HG03039 (cell line): ENCODE measurements around the gene RNF217.
"Not testable (repeated sequence)": the region's sequence is repeated elsewhere in the genome, so short reads cannot be mapped to it uniquely, and the experiment has no call there.

Source experiments
- ATAC-seq: cut with Tn5 transposase; IDR thresholded peaks from one replicate; pipeline ENCODE4 v1.9.1; 2021; ENCODE audit warnings: mild to moderate bottlenecking, moderate library complexity; ENCODE audit not compliant: unreplicated experiment

Gene RNF217

DNA sequence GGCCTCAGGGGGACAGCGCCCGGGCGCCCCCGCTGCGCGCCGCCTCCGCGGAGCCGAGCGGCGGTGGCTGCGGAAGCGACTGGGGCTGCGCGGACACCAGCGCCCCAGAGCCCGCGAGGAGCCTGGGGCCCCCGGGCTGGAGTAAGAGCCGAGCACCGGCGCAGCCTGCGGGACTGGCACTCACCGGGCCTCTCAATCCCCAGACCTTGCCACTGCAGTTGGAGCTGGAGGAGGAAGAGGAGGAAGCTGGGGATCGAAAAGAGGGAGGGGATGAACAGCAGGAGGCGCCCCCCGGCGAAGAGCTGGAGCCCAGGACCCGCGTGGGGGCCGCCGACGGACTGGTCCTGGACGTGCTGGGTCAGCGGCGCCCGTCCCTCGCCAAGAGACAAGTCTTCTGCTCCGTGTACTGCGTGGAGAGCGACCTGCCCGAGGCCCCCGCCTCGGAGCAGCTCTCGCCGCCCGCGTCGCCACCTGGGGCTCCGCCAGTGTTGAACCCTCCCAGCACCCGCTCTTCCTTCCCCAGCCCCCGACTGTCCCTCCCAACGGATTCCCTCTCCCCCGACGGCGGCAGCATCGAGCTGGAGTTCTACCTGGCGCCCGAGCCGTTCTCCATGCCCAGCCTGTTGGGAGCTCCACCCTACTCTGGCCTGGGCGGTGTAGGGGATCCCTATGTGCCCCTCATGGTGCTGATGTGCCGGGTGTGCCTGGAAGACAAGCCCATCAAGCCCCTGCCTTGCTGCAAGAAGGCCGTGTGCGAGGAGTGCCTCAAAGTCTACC lies 590 bp downstream of the RNF217 start:
- ATAC-seq: no peak

GRCh38 chr6:124963416-124963785 lies 1.2 kb downstream of the RNF217 start:
- ATAC-seq: no peak

DNA sequence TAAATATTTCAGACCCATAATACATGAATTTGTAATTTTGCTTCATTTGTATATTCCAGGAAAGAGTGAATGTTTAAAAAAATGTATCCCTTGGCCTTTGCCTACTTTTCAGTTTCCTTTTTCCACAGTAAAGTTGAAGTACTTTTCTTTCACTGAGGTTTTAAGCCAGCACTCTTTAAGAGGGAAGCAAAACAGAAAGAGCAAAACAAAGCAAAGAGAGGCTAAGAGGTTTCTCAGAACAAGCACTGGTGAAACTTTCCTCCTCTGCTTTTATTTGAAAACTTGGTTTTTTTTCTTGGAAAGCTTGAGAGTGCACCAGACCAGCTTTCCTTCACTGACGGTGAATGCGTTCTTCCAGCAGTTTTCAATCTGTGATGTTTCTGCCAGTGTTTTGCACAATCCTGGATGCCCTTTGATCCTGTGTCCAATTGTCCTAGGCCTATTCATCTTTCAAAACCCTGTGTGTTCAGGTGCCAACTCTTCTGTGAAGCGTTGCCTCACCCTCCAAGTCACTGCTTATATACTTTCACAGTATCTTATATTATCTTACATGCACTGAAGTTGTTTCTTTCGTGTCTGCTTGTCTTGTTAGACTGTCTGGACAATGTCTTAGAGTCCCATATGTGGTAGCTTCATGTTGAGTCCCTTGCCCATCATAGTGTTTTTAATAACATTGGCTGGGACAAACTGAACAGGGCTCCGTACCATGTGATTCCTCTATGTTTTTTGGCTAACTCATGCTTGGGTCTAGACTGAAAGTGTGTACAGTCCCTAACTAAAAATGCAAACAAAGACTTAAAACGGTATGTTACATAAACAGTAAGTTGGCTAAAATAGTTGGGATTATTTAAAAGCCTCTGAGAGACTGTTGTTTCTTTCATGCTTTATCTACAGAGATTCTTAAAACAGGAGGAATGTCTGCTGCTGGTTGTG lies 1.9 kb downstream of the RNF217 start:
- no peak for ATAC-seq

DNA sequence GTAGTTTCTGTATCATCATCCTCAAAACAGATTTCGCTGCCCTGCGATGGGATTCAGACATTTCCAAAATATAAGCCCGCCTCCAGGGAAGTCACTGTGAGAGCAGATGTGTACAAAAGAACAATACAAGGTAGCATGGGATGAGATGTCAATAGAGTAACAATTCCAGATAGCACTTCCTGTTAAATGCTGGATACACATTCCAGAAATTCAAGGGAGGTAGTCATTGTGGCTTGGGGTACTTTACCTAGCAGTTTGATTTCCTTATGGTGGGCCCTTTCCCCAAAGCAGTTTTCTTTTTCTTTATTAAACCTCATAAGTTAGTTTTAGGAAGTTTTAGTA lies 2.5 kb downstream of the RNF217 start:
- ATAC-seq: no peak

GRCh38 chr6:124965424-124965850 lies 3.2 kb downstream of the RNF217 start:
- not testable (repeated sequence) for ATAC-seq

- no peak for ATAC-seq
These were observed 5.2 kb downstream of the RNF217 start for GRCh38 chr6:124967444-124967843.

DNA sequence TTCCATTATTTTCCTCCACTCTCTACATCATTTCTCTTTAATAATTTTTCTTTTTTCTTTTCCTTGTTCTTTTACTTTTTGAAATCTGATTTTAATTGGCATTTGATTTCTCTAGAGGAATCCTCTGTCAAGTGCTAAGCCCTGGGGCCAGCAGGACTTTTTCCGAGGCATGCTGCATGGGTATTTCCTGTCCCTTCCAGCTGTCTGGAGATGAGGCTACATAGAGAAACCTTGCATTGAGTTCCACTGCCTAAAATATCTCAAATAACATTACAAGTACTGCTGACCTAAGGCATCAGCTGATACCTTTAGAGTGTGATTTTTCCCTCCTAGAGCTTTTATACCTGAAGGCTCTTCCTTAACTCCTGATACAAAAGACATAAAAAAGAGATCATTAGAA lies 6.2 kb downstream of the RNF217 start:
- ATAC-seq: no peak

DNA sequence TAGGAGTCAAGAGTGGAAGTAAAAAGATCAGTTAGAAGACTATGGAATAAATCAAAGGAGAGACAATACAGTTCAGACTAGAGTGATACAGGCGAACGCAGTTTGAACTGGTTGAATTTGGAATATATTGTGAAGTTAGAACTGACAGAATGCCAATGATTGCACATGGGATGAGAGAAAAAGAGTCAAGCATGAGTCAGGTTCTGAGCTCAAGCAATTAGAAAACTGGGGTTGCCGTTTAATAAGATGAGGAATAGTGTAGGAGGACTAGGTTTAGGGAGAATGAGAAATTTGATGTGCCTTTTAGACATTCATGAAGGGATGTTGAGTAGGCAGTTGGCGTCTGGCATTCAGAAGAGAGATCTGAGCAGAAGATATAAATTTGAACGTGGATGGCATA lies 8.0 kb downstream of the RNF217 start:
- ATAC-seq: no peak

DNA sequence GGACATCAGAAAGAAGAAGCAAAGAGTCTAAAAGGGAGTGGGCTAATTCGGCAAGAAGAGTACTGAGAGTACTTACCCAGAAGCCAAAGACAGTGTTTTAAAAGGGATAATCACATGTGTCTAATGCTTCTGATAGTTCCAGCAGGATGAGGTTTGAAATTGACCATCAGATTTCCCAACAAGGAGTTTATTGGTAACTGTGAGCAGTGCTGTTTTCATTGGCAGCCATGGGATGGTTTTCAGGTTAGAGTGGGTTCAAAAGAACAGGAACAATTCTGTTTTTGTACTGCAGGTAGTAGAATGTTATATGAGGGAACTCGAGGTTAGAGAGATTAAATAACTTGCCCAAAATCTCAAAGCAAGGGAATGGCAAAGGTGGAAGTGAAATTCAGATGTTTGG lies 8.5 kb downstream of the RNF217 start:
- ATAC-seq: no peak

DNA sequence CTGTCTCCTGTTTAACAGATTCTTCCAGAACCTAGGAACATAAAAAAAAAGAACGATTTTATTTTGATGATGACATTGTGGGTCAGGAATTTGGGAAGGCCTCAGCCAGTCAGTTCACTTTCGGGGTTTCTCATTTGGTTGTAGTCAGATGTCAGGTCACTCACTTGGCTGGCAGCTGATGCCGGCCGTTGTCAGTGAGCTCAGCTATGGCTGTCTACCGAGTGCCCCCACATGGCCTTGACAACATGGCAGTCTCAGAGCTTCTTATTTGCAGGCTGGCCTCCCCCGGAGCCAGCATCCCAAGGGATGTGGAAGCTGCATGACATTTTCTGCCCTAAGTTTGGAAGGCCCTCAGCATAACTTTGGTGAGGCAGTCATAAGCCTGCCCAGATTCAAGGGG lies 11.5 kb downstream of the RNF217 start:
- no peak for ATAC-seq

DNA sequence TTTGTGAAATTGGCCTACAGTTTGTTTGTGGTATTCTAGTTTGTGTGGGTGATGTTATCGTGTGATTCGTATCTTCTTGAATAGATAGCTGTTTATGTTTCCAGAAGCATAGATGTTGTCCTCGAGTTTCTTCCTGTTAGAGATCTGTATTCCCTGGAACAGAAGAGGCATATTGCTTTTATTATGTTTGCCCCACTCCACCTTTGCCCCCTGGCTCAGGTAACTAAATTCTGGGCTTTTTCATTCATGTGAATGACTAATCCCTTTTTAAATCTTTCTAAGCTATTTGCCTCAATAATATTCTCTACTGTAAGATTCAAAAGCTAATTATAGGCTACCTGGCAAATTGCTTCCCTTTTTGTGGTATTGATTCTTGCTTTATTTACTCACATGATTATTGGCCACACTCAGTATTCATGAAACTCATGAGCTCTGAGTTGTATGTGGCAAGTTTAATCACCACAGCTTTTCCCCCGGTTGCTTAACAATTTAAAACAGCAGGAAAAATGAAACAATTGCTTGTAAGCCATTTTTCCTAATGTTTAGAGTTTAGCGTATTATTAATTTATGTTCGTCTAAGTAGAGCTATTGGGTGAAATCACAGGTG lies 12.6 kb downstream of the RNF217 start:
- no peak for ATAC-seq

- ATAC-seq: no peak
These were observed 15.1 kb downstream of the RNF217 start for GRCh38 chr6:124977067-124977908.

DNA sequence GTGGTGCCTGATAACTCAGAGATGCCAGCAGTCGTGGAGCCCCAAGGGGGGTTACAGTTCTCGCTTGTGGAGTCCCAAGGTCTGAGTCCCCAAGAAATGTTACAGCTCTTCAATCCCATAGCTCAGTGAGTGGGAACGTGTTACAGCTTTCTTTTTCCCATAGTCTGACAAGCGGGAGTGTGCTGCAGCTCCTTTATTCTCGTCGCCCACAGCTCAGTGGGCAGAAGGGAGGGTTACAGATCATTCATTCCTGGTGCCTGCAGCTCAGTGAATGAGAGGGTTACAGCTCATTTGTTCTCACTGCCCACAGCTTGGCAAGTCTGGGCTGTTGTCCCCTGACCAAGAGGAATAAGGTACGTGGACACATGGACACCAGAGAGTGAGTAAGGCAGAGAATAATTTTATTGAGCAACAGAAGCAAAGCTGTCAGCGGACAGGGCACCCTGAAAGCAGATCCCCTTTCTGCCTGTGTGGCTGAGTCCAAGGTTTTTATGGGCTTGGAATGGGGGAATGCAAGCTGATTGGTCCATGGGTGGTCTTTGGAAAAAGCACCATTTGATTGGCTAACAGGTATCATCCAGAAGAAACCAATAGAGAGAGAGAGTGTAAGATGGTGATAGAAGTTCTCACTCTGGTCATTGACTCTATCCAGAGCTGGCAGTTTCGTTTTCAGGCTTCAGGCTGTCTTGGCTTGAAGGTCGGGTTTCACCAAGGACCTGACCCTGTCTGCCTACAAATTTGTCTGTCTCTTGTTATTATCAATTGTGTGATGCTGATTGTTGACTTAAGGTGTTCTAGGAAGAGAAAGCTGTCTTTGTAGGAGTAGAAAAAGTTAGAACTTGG lies 16.4 kb downstream of the RNF217 start:
- no peak for ATAC-seq

DNA sequence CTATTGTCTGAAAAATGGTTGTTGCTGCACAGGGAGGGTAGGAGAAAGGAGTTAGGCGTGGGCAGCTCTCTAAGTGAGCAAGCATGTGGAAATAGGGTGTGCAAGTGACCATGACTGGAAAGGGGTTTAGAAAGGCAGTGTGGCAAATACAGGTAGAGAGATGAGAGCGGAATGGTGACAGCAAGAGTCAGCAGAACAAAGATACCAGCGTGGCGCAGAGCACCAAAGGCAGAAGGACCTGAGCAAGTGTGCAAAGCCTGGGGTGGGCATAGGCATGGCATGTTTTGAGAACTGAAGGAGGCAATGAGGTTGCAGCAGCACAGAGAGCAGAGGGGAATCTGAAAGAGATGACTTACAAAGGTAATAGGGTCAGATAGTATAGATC lies 17.0 kb downstream of the RNF217 start:
- no peak for ATAC-seq

- no peak for ATAC-seq
These were observed 20.4 kb downstream of the RNF217 start for GRCh38 chr6:124982669-124983068.

- no peak for ATAC-seq
These were observed 21.3 kb downstream of the RNF217 start for GRCh38 chr6:124983383-124984083.

- no peak for ATAC-seq
These were observed 22.6 kb downstream of the RNF217 start for GRCh38 chr6:124984668-124985338.

GRCh38 chr6:124986164-124986563 lies 23.9 kb downstream of the RNF217 start:
- ATAC-seq: no peak

DNA sequence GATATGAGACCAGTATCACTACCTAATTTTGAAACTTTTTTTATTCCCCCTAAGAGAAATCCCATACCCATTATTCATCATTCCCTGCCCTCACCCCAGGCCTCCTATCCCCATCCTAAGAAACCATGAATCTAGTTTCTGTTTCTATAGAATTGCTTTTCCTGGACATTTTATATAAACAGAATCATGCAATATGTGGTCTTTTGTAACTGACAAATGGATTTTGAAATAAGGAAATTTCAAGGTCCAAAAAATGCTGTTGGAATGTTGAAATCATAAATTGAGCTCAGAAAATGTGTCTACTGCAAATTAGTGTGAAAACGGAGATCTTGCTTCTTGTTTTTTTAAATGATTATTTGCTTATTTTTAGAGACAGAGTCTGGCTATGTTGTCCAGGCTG lies 25.1 kb downstream of the RNF217 start:
- ATAC-seq: no peak
